ENCODE results near the gene TPRN.

- TF ChIP-seq, protein P1, sequence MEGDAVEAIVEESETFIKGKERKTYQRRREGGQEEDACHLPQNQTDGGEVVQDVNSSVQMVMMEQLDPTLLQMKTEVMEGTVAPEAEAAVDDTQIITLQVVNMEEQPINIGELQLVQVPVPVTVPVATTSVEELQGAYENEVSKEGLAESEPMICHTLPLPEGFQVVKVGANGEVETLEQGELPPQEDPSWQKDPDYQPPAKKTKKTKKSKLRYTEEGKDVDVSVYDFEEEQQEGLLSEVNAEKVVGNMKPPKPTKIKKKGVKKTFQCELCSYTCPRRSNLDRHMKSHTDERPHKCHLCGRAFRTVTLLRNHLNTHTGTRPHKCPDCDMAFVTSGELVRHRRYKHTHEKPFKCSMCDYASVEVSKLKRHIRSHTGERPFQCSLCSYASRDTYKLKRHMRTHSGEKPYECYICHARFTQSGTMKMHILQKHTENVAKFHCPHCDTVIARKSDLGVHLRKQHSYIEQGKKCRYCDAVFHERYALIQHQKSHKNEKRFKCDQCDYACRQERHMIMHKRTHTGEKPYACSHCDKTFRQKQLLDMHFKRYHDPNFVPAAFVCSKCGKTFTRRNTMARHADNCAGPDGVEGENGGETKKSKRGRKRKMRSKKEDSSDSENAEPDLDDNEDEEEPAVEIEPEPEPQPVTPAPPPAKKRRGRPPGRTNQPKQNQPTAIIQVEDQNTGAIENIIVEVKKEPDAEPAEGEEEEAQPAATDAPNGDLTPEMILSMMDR (IDR thresholded peaks at IDR 0.05): no peak
- TF ChIP-seq POLR2A (IDR thresholded peaks at IDR 0.05): no peak
These were observed 27.4 kb upstream of the TPRN start for GRCh38 chr9:137227853-137228505.

Measured in esophagus squamous epithelium (tissue), 4 donors.